ENCODE results near the gene GPN2. TPM values are rescaled to one million over a fixed set of nuclear protein-coding genes. Genes with fewer than 3 reads are reported as not detected.
A peak's percentile ranks its signal among the peaks of the same experiment; 100 is the strongest.
"Not testable (repeated sequence)": the region's sequence is repeated elsewhere in the genome, so short reads cannot be mapped to it uniquely, and the experiment has no call there.

GPN2 gene
- polyA plus RNA-seq, 3 donors = 8.3 to 15.9 (median 9.6) TPM

GRCh38 chr1:26887125-26887524, 3.0 kb downstream of the GPN2 start:
- H3K9ac ChIP-seq (ENCODE audit: insufficient read depth, low read length, poor library complexity, severe bottlenecking) = no peak overlapping the region
- H3K4me2 ChIP-seq (replicated peaks; ENCODE audit: extremely low read depth, low read length, poor library complexity, severe bottlenecking) = no peak overlapping the region
- Mint-ChIP-seq H3K27ac (peak overlapping the region in 2 of 7 donors; percentile 13 to 70), H3K36me3 (peaks cover 58 to 71% of the 10 kb centered on the region in 2 donors), H3K27me3 (ENCODE audit: low read depth in 3 of 3) (peaks cover 0 to 2% (median 0%) of the 10 kb centered on the region in 3 donors), H3K9me3 (no peaks in the 10 kb centered on the region), H3K4me3 (no peak overlapping the region), H3K4me1 (peaks cover 24% of the 10 kb centered on the region)
- no CpG with 5 or more reads among the region's 1 CpG for WGBS (ENCODE audit: insufficient coverage)
- H3K27me3 ChIP-seq (ENCODE audit: control insufficient read depth in 2 of 2, insufficient read depth in 2 of 2, low read length in 2 of 2) = no peaks in the 10 kb centered on the region
- no peaks in the 10 kb centered on the region for H3K9me3 ChIP-seq (replicated peaks in 1 of 2; ENCODE audit: control insufficient read depth in 1 of 2, insufficient read depth in 1 of 2, low read length in 2 of 2)
- H3K4me3 ChIP-seq (replicated peaks in 1 of 3; ENCODE audit: low read depth in 2 of 3, low read length in 3 of 3) = no peak overlapping the region
- peaks cover 45% of the 10 kb centered on the region for H4K20me1 ChIP-seq (ENCODE audit: insufficient read depth, low read length)
- H2AFZ ChIP-seq (ENCODE audit: insufficient read depth, low read depth, low read length, poor library complexity, severe bottlenecking) = no peak overlapping the region
- DNase-seq = no peak
- peaks cover 12 to 18% of the 10 kb centered on the region in 2 donors for H3K4me1 ChIP-seq (ENCODE audit: control insufficient read depth in 1 of 2, insufficient read depth in 2 of 2, low read length in 2 of 2)
- peaks cover 22% of the 10 kb centered on the region for H3K79me2 ChIP-seq (ENCODE audit: insufficient read depth, low read length)
- TF ChIP-seq, protein P1, sequence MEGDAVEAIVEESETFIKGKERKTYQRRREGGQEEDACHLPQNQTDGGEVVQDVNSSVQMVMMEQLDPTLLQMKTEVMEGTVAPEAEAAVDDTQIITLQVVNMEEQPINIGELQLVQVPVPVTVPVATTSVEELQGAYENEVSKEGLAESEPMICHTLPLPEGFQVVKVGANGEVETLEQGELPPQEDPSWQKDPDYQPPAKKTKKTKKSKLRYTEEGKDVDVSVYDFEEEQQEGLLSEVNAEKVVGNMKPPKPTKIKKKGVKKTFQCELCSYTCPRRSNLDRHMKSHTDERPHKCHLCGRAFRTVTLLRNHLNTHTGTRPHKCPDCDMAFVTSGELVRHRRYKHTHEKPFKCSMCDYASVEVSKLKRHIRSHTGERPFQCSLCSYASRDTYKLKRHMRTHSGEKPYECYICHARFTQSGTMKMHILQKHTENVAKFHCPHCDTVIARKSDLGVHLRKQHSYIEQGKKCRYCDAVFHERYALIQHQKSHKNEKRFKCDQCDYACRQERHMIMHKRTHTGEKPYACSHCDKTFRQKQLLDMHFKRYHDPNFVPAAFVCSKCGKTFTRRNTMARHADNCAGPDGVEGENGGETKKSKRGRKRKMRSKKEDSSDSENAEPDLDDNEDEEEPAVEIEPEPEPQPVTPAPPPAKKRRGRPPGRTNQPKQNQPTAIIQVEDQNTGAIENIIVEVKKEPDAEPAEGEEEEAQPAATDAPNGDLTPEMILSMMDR (IDR thresholded peaks at IDR 0.05) = peak; percentile 51
- intact Hi-C loops (cut with micrococcal nuclease) = no loop called here
- H3K36me3 ChIP-seq (replicated peaks in 1 of 2; ENCODE audit: control insufficient read depth in 1 of 2, insufficient read depth in 2 of 2, low read length in 2 of 2) = peaks cover 52 to 69% of the 10 kb centered on the region in 2 donors
- H3K27ac ChIP-seq (ENCODE audit: low read depth in 1 of 2, low read length in 2 of 2) = peak overlapping the region in 1 of 2 donors; percentile 56

- Histone ChIP-seq H3K79me2 (ENCODE audit: insufficient read depth, low read length) (peaks cover 4% of the 10 kb centered on the region), H3K27me3 (ENCODE audit: control insufficient read depth in 2 of 2, insufficient read depth in 2 of 2, low read length in 2 of 2) (no peaks in the 10 kb centered on the region), H3K9ac (ENCODE audit: insufficient read depth, low read length, poor library complexity, severe bottlenecking) (no peak overlapping the region), H3K4me1 (ENCODE audit: control insufficient read depth in 1 of 2, insufficient read depth in 2 of 2, low read length in 2 of 2) (no peaks in the 10 kb centered on the region), H3K4me3 (replicated peaks in 1 of 3; ENCODE audit: low read depth in 2 of 3, low read length in 3 of 3) (no peak overlapping the region), H2AFZ (ENCODE audit: insufficient read depth, low read depth, low read length, poor library complexity, severe bottlenecking) (no peak overlapping the region), H3K4me2 (replicated peaks; ENCODE audit: extremely low read depth, low read length, poor library complexity, severe bottlenecking) (no peak overlapping the region), H3K27ac (ENCODE audit: low read depth in 1 of 2, low read length in 2 of 2) (no peak overlapping the region), H3K9me3 (replicated peaks in 1 of 2; ENCODE audit: control insufficient read depth in 1 of 2, insufficient read depth in 1 of 2, low read length in 2 of 2) (no peaks in the 10 kb centered on the region), H3K36me3 (replicated peaks in 1 of 2; ENCODE audit: control insufficient read depth in 1 of 2, insufficient read depth in 2 of 2, low read length in 2 of 2) (peaks cover 81 to 93% of the 10 kb centered on the region in 2 donors), H4K20me1 (ENCODE audit: insufficient read depth, low read length) (peaks cover 43% of the 10 kb centered on the region)
- H3K36me3 Mint-ChIP-seq = peaks cover 73 to 87% of the 10 kb centered on the region in 2 donors
- peaks cover 3% of the 10 kb centered on the region for H3K4me1 Mint-ChIP-seq
- peak overlapping the region in 3 of 7 donors; percentile 15 to 38 (median 38) for H3K27ac Mint-ChIP-seq
- intact Hi-C loops (cut with micrococcal nuclease) = no loop called here
- WGBS (ENCODE audit: insufficient coverage) = 100% methylated on average over 4 of the region's 5 CpGs
- H3K9me3 Mint-ChIP-seq = no peaks in the 10 kb centered on the region
- no peak for DNase-seq
- H3K27me3 Mint-ChIP-seq (ENCODE audit: low read depth in 3 of 3) = no peaks in the 10 kb centered on the region
- no peak overlapping the region for H3K4me3 Mint-ChIP-seq
- TF ChIP-seq, protein P1 (IDR thresholded peaks at IDR 0.05) = no peak
Observed at GRCh38 chr1:26882696-26883463, 7.2 kb downstream of the GPN2 start.

- H3K36me3 ChIP-seq (replicated peaks in 1 of 2; ENCODE audit: control insufficient read depth in 1 of 2, insufficient read depth in 2 of 2, low read length in 2 of 2) = peaks cover 81 to 94% of the 10 kb centered on the region in 2 donors
- H3K4me1 Mint-ChIP-seq; H3K4me3 Mint-ChIP-seq; intact Hi-C loops (cut with micrococcal nuclease); H3K9ac ChIP-seq (ENCODE audit: insufficient read depth, low read length, poor library complexity, severe bottlenecking); H3K27me3 ChIP-seq (ENCODE audit: control insufficient read depth in 2 of 2, insufficient read depth in 2 of 2, low read length in 2 of 2); H3K4me3 ChIP-seq (replicated peaks in 1 of 3; ENCODE audit: low read depth in 2 of 3, low read length in 3 of 3); H3K27me3 Mint-ChIP-seq (ENCODE audit: low read depth in 3 of 3); H3K79me2 ChIP-seq (ENCODE audit: insufficient read depth, low read length); DNase-seq; H2AFZ ChIP-seq (ENCODE audit: insufficient read depth, low read depth, low read length, poor library complexity, severe bottlenecking); H3K4me2 ChIP-seq (replicated peaks; ENCODE audit: extremely low read depth, low read length, poor library complexity, severe bottlenecking); H3K9me3 ChIP-seq (replicated peaks in 1 of 2; ENCODE audit: control insufficient read depth in 1 of 2, insufficient read depth in 1 of 2, low read length in 2 of 2); H3K4me1 ChIP-seq (ENCODE audit: control insufficient read depth in 1 of 2, insufficient read depth in 2 of 2, low read length in 2 of 2); H3K9me3 Mint-ChIP-seq; H3K27ac ChIP-seq (ENCODE audit: low read depth in 1 of 2, low read length in 2 of 2): not testable (repeated sequence)
- Mint-ChIP-seq H3K27ac (peak overlapping the region in 1 of 7 donors; percentile 40), H3K36me3 (peaks cover 69 to 88% of the 10 kb centered on the region in 2 donors)
- 100% methylated on average over 4 of the region's 6 CpGs for WGBS (ENCODE audit: insufficient coverage)
- peaks cover 44% of the 10 kb centered on the region for H4K20me1 ChIP-seq (ENCODE audit: insufficient read depth, low read length)
Observed at GRCh38 chr1:26881611-26882010, 8.5 kb downstream of the GPN2 start.
